Common myeloid progenitor, CD34-positive (primary cell): Measurements from ENCODE around the gene ZBTB14.

Source experiments
- CTCF ChIA-PET: fragments of 350-600 bp; sonication (Branson Sonifier 250); formaldehyde crosslinking; loops from one replicate; lab custom pipeline; 2021; ENCODE audit warnings: antibody characterized with exemption; lab: Charles Lee
- POLR2A ChIA-PET: fragments of 350-600 bp; sonication (Branson Sonifier 250); formaldehyde crosslinking; loops from one replicate; lab custom pipeline; 2021; ENCODE audit warnings: antibody characterized with exemption; lab: Charles Lee
- DNase-seq, 3 donors: peaks; one replicate each; pipeline versions ENCODE4 v3.0.0 to v3.0.0-alpha.2; 2013
- H3K27ac ChIP-seq, 2 experiments: 1 replicate in 1 of 2; 2 replicates in 1 of 2; pipeline ENCODE4 v1.7.0; 2013; ENCODE audit warnings: inconsistent platforms in 2 of 2, low read length in 2 of 2, mild to moderate bottlenecking in 2 of 2, low read depth in 1 of 2, moderate library complexity in 1 of 2; ENCODE audit not compliant: severe bottlenecking in 2 of 2, insufficient read depth in 1 of 2, poor library complexity in 1 of 2
- H3K27me3 ChIP-seq, 5 experiments: replicated peaks in 2 of 5; 1 replicate in 3 of 5; 2 replicates in 2 of 5; pipeline versions ENCODE4 v1.6.1 to v1.7.0; 2013; ENCODE audit warnings: low read length in 4 of 5, mild to moderate bottlenecking in 2 of 5, moderate library complexity in 2 of 5, inconsistent platforms in 1 of 5; ENCODE audit not compliant: insufficient read depth in 5 of 5, control insufficient read depth in 4 of 5
- H3K36me3 ChIP-seq, 4 experiments: 1 replicate in 2 of 4; 2 replicates in 2 of 4; pipeline versions ENCODE4 v1.6.1 to v1.7.0; 2013; ENCODE audit warnings: low read length in 3 of 4, control low read depth in 1 of 4, mild to moderate bottlenecking in 1 of 4; ENCODE audit not compliant: control insufficient read depth in 4 of 4, insufficient read depth in 4 of 4
- H3K4me1 ChIP-seq, 4 experiments: 1 replicate in 3 of 4; 2 replicates in 1 of 4; pipeline versions ENCODE4 v1.6.1 to v1.7.1; 2013; ENCODE audit warnings: low read length in 3 of 4, mild to moderate bottlenecking in 3 of 4, control low read depth in 1 of 4, inconsistent platforms in 1 of 4, moderate library complexity in 1 of 4; ENCODE audit not compliant: control insufficient read depth in 4 of 4, insufficient read depth in 4 of 4; ENCODE audit errors: control extremely low read depth in 1 of 4
- H3K4me3 ChIP-seq, 7 experiments: 1 replicate in 4 of 7; 2 replicates in 3 of 7; pipeline versions ENCODE4 v1.5.1 to v1.7.0; 2013; ENCODE audit warnings: mild to moderate bottlenecking in 7 of 7, low read length in 6 of 7, moderate library complexity in 6 of 7, inconsistent platforms in 2 of 7, low read depth in 2 of 7, control low read depth in 1 of 7; ENCODE audit not compliant: insufficient read depth in 4 of 7, control insufficient read depth in 1 of 7; ENCODE audit errors: extremely low read depth in 1 of 7
- H3K9me3 ChIP-seq, 5 experiments: 1 replicate in 4 of 5; 2 replicates in 1 of 5; pipeline versions ENCODE4 v1.6.1 to v1.7.1; 2013; ENCODE audit warnings: low read length in 4 of 5, mild to moderate bottlenecking in 2 of 5, inconsistent platforms in 1 of 5, low read depth in 1 of 5, moderate library complexity in 1 of 5; ENCODE audit not compliant: control insufficient read depth in 4 of 5, insufficient read depth in 2 of 5; ENCODE audit errors: control extremely low read depth in 1 of 5
- WGBS: methylation state at CpG from one replicate; pipeline ENCODE4 v1.1.5; 2013; ENCODE audit not compliant: insufficient coverage; 5-methylcytosine and 5-hydroxymethylcytosine counted together

ZBTB14 gene

DNA sequence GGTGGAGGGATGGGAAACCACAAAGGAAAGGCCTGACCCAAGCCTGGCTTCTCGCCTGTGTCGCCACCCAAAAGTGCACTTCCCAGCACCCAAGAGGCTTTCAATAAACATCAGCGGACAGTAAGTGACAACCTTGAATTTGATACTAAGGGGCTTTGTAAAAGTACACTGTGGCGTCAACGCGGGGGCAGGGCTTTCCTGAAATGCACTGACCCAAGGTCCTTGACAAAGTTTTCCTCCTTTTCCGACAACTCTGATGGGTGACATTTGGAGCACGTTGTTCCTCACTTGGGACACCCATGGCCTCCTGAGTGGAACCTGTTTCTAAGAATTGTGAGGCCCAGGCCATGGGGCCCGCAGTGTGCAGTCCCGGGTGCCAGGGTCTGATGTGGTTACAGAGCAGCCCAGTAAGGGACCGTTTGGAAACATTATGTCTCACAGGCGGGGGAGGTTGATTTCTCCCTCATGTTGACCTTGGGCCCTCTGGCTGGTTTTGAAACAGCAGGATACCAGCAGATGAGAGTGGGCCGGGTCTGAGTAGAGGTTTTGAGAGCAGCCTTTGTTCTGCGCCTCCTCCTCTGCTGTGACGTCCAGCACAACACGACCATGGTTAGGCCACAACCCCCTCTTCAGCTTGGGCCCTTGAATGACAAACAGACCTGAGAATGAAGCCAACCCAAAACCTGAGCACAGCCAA is 2.8 kb upstream of the ZBTB14 start:
- ChIA-PET POLR2A (no interaction called here), CTCF (interaction anchor here (1.1 kb wide), 1 partner anchor 192 kb away, joined by 3 read pairs; no protein-coding TSS in a partner anchor)
- Histone ChIP-seq H3K27ac (no peak overlapping the region), H3K9me3 (no peaks in the 10 kb centered on the region), H3K27me3 (no peaks in the 10 kb centered on the region), H3K4me1 (peaks cover 8 to 25% (median 19%) of the 10 kb centered on the region in 4 experiments), H3K4me3 (no peak overlapping the region), H3K36me3 (no peaks in the 10 kb centered on the region)
- DNase-seq, result no peak
- WGBS, result 96% methylated on average over 15 of the region's 16 CpGs

GRCh38 chr18:5297597-5297996 is 2.1 kb upstream of the ZBTB14 start:
- CTCF ChIA-PET, result interaction anchor here (1.0 to 2.4 kb wide), 6 partner anchors 8 to 191 kb away, joined by 3 to 9 read pairs (median 4); no protein-coding TSS in a partner anchor
- WGBS, result 99% methylated on average over 9 of the region's 12 CpGs
- DNase-seq, result no peak

DNA sequence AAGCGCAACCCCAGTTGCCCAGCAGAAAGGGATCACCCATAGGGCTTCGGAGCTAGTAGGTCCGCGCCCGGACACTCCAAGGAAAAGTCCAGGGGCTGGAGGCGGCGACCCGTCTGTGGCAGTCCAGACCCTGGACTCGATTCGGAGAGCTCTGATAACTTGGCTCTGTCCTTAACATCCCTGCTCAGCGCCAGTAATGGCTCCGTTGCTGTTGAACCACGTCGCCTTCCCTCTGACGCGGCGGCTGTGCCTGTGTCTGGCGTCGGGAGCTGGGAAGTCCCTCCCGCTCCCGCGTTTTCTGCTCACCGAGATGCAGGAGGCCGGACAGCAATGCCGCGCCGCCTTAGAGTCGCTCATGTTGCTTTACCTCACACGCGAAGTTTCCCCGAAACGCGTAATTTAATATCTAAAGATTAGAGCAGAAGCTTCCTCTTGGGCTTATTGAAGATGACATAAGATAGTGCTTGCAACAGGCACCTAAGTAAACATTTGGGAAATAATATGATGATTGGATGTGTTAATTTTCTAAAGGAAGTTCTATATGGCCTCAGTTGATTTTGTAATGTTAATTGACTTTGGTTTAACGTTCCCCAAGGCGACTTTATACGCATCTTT is 1.3 kb upstream of the ZBTB14 start:
- WGBS, result 0% methylated on average over 31 of the region's 36 CpGs
- H3K4me3 ChIP-seq, result peak overlapping the region; percentile 80 to 97 (median 89)
- peak overlapping the region; percentile 64 to 89 for H3K27ac ChIP-seq
- ChIA-PET CTCF (interaction anchor here (0.7 to 2.4 kb wide), 7 partner anchors 9 to 229 kb away, joined by 3 to 9 read pairs (median 3); no protein-coding TSS in a partner anchor), POLR2A (interaction anchor here (0.6 to 4.5 kb wide), 2 partner anchors 15 to 60 kb away, joined by 4 to 28 read pairs; no protein-coding TSS in a partner anchor)
- DNase-seq, result peak; percentile 75 to 88 (median 87)
- H3K4me1 ChIP-seq, result peaks cover 8 to 26% (median 20%) of the 10 kb centered on the region in 4 experiments
- H3K27me3 ChIP-seq, result no peaks in the 10 kb centered on the region
- peaks cover 0 to 3% (median 2%) of the 10 kb centered on the region in 4 experiments for H3K36me3 ChIP-seq
- no peaks in the 10 kb centered on the region for H3K9me3 ChIP-seq

More at GRCh38 chr18:5297597-5297996, 2.1 kb upstream of the ZBTB14 start:
- peaks cover 0 to under 1% (median under 1%) of the 10 kb centered on the region in 4 experiments for H3K36me3 ChIP-seq
- no peaks in the 10 kb centered on the region for H3K27me3 ChIP-seq
- POLR2A ChIA-PET, result no interaction called here
- H3K4me1 ChIP-seq, result peaks cover 8 to 26% (median 20%) of the 10 kb centered on the region in 4 experiments
- H3K9me3 ChIP-seq, result no peaks in the 10 kb centered on the region
- H3K27ac ChIP-seq, result no peak overlapping the region
- H3K4me3 ChIP-seq, result no peak overlapping the region

GRCh38 chr18:5295981-5296705 is 617 bp upstream of the ZBTB14 start:
- H3K27me3 ChIP-seq, result no peaks in the 10 kb centered on the region
- DNase-seq, result peak; percentile 94 to 98 (median 98)
- under 1% methylated on average over 62 of the region's 95 CpGs for WGBS
- ChIA-PET CTCF (interaction anchor here (0.7 to 2.4 kb wide), 4 partner anchors 10 to 229 kb away, joined by 3 to 9 read pairs (median 4); no protein-coding TSS in a partner anchor), POLR2A (interaction anchor here (4.5 kb wide), 1 partner anchor 59 kb away, joined by 28 read pairs; no protein-coding TSS in a partner anchor)
- no peaks in the 10 kb centered on the region for H3K9me3 ChIP-seq
- peak overlapping the region; percentile 64 to 89 for H3K27ac ChIP-seq
- peaks cover 8 to 26% (median 20%) of the 10 kb centered on the region in 4 experiments for H3K4me1 ChIP-seq
- H3K36me3 ChIP-seq, result peaks cover 3 to 9% (median 7%) of the 10 kb centered on the region in 4 experiments
- H3K4me3 ChIP-seq, result peak overlapping the region; percentile 80 to 97 (median 89)

DNA sequence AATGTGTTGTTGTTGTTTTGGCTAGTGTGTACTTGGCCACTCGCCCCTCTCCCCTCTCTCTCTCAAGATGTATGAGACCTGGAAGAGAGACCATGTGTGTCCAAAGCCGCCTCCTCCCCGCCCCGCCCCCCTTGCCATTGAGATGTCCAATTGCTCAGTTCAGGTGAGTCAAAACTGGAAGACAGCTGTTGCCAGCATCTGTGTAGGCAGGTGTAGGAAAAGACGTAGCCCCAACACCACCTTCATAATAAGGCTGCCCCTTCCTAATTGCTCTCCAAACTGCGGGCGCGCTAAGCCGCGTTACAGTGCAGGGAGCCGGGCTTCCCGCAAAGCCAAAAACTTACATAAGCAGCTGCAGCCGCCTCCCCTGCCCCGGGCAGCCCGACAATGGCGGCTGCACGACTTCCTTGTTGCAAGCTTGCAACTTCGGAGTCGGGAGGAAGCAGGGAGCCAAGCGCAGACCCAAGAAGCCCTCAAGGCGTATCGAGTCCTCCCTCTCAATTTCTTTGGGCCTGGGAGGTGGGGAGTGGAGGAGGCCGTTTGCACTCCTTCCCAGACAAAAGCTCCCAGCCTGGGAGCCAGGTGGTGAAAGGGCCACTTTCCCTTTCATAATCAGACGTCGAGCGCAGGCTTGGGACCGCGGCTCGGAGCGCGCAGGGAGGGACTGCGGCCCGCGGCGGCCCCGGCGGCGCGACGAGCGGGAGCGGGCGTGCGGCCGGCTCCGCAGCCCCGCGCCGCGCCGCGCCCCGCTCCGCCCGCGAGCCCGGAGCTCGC is 882 bp downstream of the ZBTB14 start:
- peak overlapping the region; percentile 78 to 97 (median 92) for H3K4me3 ChIP-seq
- H3K27ac ChIP-seq, result peak overlapping the region; percentile 59 to 84
- peaks cover 8 to 26% (median 19%) of the 10 kb centered on the region in 4 experiments for H3K4me1 ChIP-seq
- CTCF ChIA-PET, result interaction anchor here (0.6 to 2.4 kb wide), 6 partner anchors 9 to 150 kb away, joined by 3 to 14 read pairs (median 3); no protein-coding TSS in a partner anchor
- H3K36me3 ChIP-seq, result peaks cover 10 to 17% (median 14%) of the 10 kb centered on the region in 4 experiments
- no peaks in the 10 kb centered on the region for H3K27me3 ChIP-seq
- 0% methylated on average over 34 of the region's 58 CpGs for WGBS
- H3K9me3 ChIP-seq, result no peaks in the 10 kb centered on the region
- POLR2A ChIA-PET, result interaction anchor here (1.5 to 4.5 kb wide), 2 partner anchors 12 to 57 kb away, joined by 4 to 28 read pairs; no protein-coding TSS in a partner anchor
- DNase-seq, result peak; percentile 69 to 88 (median 85)

DNA sequence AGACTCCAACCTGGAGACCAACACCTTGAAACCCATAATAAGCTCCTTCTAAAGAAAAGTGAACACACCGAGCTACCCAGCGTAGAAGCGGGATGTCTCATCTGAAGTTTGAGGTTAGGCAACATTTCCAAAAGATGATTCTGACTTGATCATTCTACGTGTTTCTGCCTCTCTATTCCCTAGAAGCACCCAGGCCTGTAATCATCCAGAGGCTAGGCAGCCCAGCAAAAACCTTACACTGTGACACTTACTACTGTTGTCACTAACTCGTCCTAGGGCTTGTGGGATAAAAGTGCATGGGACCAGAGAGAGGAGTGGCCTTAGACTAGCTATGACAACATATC is 1.4 kb downstream of the ZBTB14 start:
- Histone ChIP-seq H3K27ac (peak overlapping the region; percentile 59 to 84), H3K4me1 (peaks cover 8 to 26% (median 19%) of the 10 kb centered on the region in 4 experiments), H3K36me3 (peaks cover 10 to 17% (median 14%) of the 10 kb centered on the region in 4 experiments), H3K4me3 (peak overlapping the region; percentile 78 to 97 (median 92)), H3K9me3 (no peaks in the 10 kb centered on the region), H3K27me3 (no peaks in the 10 kb centered on the region)
- no peak for DNase-seq
- WGBS, result 78% methylated on average over 4 of the region's 5 CpGs
- CTCF ChIA-PET, result interaction anchor here (0.6 to 2.4 kb wide), 6 partner anchors 8 to 150 kb away, joined by 3 to 14 read pairs (median 4); no protein-coding TSS in a partner anchor
- POLR2A ChIA-PET, result interaction anchor here (1.5 to 4.5 kb wide), 2 partner anchors 11 to 57 kb away, joined by 4 to 28 read pairs; no protein-coding TSS in a partner anchor
